AG09309 (cell line): ENCODE results near the gene FANCB.
A peak's percentile ranks its signal among the peaks of the same experiment; 100 is the strongest.

Experiments
- DNase-seq: peaks from one replicate; pipeline ENCODE4 v3.0.0-alpha.2; 2010; ENCODE audit warnings: low read depth
- H3K4me3 ChIP-seq: 2 replicates; pipeline ENCODE4 v1.5.1; 2011; ENCODE audit warnings: mild to moderate bottlenecking, low read depth, low read length, moderate library complexity; ENCODE audit not compliant: control insufficient read depth
- CTCF ChIP-seq: IDR thresholded peaks from 2 replicates; pipeline ENCODE4 v1.5.1; 2011; ENCODE audit warnings: mild to moderate bottlenecking, low read depth, low read length, inconsistent platforms; ENCODE audit not compliant: insufficient read depth, control insufficient read depth; ENCODE audit errors: missing control alignments

The FANCB gene

GRCh38 chrX:14913241-14913640 lies 40.4 kb upstream of the FANCB start:
- H3K4me3 ChIP-seq, result no peak overlapping the region
- no peak for DNase-seq
- no peak for TF ChIP-seq CTCF

GRCh38 chrX:14903891-14904290 lies 31.0 kb upstream of the FANCB start:
- DNase-seq, result peak; percentile 32
- TF ChIP-seq CTCF, result no peak

GRCh38 chrX:14902537-14902936 lies 29.7 kb upstream of the FANCB start:
- H3K4me3 ChIP-seq, result no peak overlapping the region
- TF ChIP-seq CTCF, result no peak
- DNase-seq, result no peak

More at GRCh38 chrX:14903891-14904290, 31.0 kb upstream of the FANCB start:
- H3K4me3 ChIP-seq, result no peak overlapping the region

GRCh38 chrX:14899607-14900006 lies 26.7 kb upstream of the FANCB start:
- no peak for TF ChIP-seq CTCF
- DNase-seq, result no peak
- H3K4me3 ChIP-seq, result no peak overlapping the region

GRCh38 chrX:14897042-14897441 lies 24.2 kb upstream of the FANCB start:
- DNase-seq, result no peak
- H3K4me3 ChIP-seq, result no peak overlapping the region
- no peak for TF ChIP-seq CTCF

GRCh38 chrX:14896273-14896672 lies 23.4 kb upstream of the FANCB start:
- TF ChIP-seq CTCF, result no peak
- no peak for DNase-seq
- no peak overlapping the region for H3K4me3 ChIP-seq

- TF ChIP-seq CTCF, result no peak
- no peak for DNase-seq
These were observed 13.4 kb upstream of the FANCB start for GRCh38 chrX:14886252-14886651.

More at GRCh38 chrX:14886252-14886651, 13.4 kb upstream of the FANCB start:
- H3K4me3 ChIP-seq, result no peak overlapping the region
